ENCODE results near the gene PRKG1. TPM values are rescaled to one million over a fixed set of nuclear protein-coding genes. Genes with fewer than 3 reads are reported as not detected.

The PRKG1 gene
- total and polyA plus RNA-seq, 2 of the 8 experiments (the other 6 are each of a cell fraction or from before 2014, with no cell fraction given): 4.2 to 15.2 TPM

- no peak for TF ChIP-seq ATF3 (IDR thresholded peaks at IDR 0.05; ENCODE audit: insufficient read depth, low read depth, low read length)
Observed at GRCh38 chr10:51312817-51313216, 238.5 kb downstream of the PRKG1 start (continued).

Measured in H1 (cell line).